GM23248 (cell line): ENCODE measurements around the gene CAMK1. TPM values are rescaled to one million over a fixed set of nuclear protein-coding genes. Genes with fewer than 3 reads are reported as not detected.

Experiments
- DNase-seq: peaks from one replicate; pipeline ENCODE4 v3.0.0-alpha.2; 2015
- H2AFZ ChIP-seq: fragments of 200-600 bp; sonication (generic); 2 replicates; pipeline ENCODE4 v1.6.1; 2016; ENCODE audit warnings: antibody characterized with exemption
- H3F3A ChIP-seq: fragments of 200-600 bp; sonication (generic); 2 replicates; pipeline ENCODE4 v1.6.1; 2016; ENCODE audit warnings: mild to moderate bottlenecking, antibody characterized with exemption, mixed run types; ENCODE audit not compliant: insufficient read depth
- H3K27ac ChIP-seq: fragments of 200-600 bp; sonication (generic); 2 replicates; pipeline ENCODE4 v1.5.1; 2016; ENCODE audit warnings: mild to moderate bottlenecking
- H3K27me3 ChIP-seq: fragments of 200-600 bp; sonication (generic); replicated peaks from 2 replicates; pipeline ENCODE4 v1.6.1; 2016; ENCODE audit warnings: mild to moderate bottlenecking; ENCODE audit not compliant: insufficient read depth
- H3K36me3 ChIP-seq: fragments of 200-600 bp; sonication (generic); 2 replicates; pipeline ENCODE4 v1.6.1; 2016; ENCODE audit warnings: low read depth, mild to moderate bottlenecking
- H3K4me1 ChIP-seq: fragments of 200-600 bp; sonication (generic); 2 replicates; pipeline ENCODE4 v1.6.1; 2016; ENCODE audit warnings: mild to moderate bottlenecking; ENCODE audit not compliant: insufficient read depth
- H3K4me2 ChIP-seq: fragments of 200-600 bp; sonication (generic); one replicate; pipeline ENCODE4 v1.6.1; 2016; ENCODE audit warnings: mild to moderate bottlenecking; ENCODE audit not compliant: unreplicated experiment
- H3K4me3 ChIP-seq: fragments of 200-600 bp; sonication (generic); 2 replicates; pipeline ENCODE4 v1.5.1; 2016; ENCODE audit warnings: mild to moderate bottlenecking
- H3K79me2 ChIP-seq: fragments of 200-600 bp; sonication (generic); 2 replicates; pipeline ENCODE4 v1.6.1; 2016; ENCODE audit warnings: mild to moderate bottlenecking; ENCODE audit not compliant: insufficient read depth
- H3K9ac ChIP-seq: fragments of 200-600 bp; sonication (generic); 2 replicates; pipeline ENCODE4 v1.6.1; 2016; ENCODE audit warnings: mild to moderate bottlenecking
- H3K9me2 ChIP-seq: fragments of 200-600 bp; sonication (generic); 2 replicates; pipeline ENCODE4 v1.6.1; 2016; ENCODE audit warnings: mixed run types, mild to moderate bottlenecking, moderate library complexity; ENCODE audit not compliant: insufficient read depth
- H3K9me3 ChIP-seq: fragments of 200-600 bp; sonication (generic); one replicate; pipeline ENCODE4 v1.6.1; 2017; ENCODE audit warnings: low read depth
- H4K20me1 ChIP-seq: fragments of 200-600 bp; sonication (generic); 2 replicates; pipeline ENCODE4 v1.6.0; 2016; ENCODE audit not compliant: insufficient read depth
- EZH2 ChIP-seq: fragments of 200-600 bp; sonication (generic); IDR thresholded peaks from 2 replicates; pipeline ENCODE4 v1.6.1; 2018; ENCODE audit warnings: antibody characterized with exemption, mild to moderate bottlenecking; ENCODE audit not compliant: insufficient read depth, poor library complexity, severe bottlenecking
- EZH2phosphoT487 ChIP-seq: fragments of 200-600 bp; sonication (generic); IDR thresholded peaks from 2 replicates; pipeline ENCODE4 v1.6.1; 2018; ENCODE audit warnings: antibody characterized with exemption, moderate library complexity, mild to moderate bottlenecking, low read depth; ENCODE audit not compliant: insufficient read depth
- WGBS, 2 experiments: methylation state at CpG; one replicate each; pipeline ENCODE4 v1.1.6; 2015 to 2017; ENCODE audit warnings: low lambda C conversion rate in 2 of 2, low coverage in 1 of 2; ENCODE audit errors: missing lambda C conversion rate in 2 of 2; 5-methylcytosine and 5-hydroxymethylcytosine counted together
- in situ Hi-C: fragments of 300-500 bp; cut with MboI; formaldehyde crosslinking; loops from 2 replicates; pipeline ENCODE4 v1.15.0; 2020
- polyA plus RNA-seq: library from polyadenylated mRNA; unstranded; fragments of >200 nt; fragmentation: Nextera tagmentation; extraction: Ambion mirVana; gene quantifications from 2 replicates; pipeline ENCODE4 v1.2.1, GENCODE V29; 2016
- total RNA-seq: library from RNA; depleted of rRNA; stranded (reverse); fragments of >200 nt; shearing (Covaris generic); gene quantifications from 2 replicates; pipeline ENCODE4 v1.2.3, GENCODE V29; 2014

Gene CAMK1
- total and polyA plus RNA-seq, 2 experiments from 2014 or later, result 26.9 to 28.3 TPM

- TF ChIP-seq EZH2phosphoT487 (no peak), EZH2 (no peak)
- Histone ChIP-seq H3K27ac (no peak overlapping the region), H3K9ac (no peak overlapping the region), H3K79me2 (peaks cover 28% of the 10 kb centered on the region), H3K36me3 (0 out of 2 replicates have a peak, but pooled peaks cover 3% of the 10 kb centered on the region), H3K4me3 (no peak overlapping the region), H3K27me3 (no peaks in the 10 kb centered on the region), H3K9me3 (no peaks in the 10 kb centered on the region), H3F3A (peaks cover 9% of the 10 kb centered on the region; the same call in 1 of the 2 replicates), H3K4me1 (peaks cover 17% of the 10 kb centered on the region), H4K20me1 (no peaks in the 10 kb centered on the region; the same call in 1 of the 2 replicates), H2AFZ (no peak overlapping the region), H3K9me2 (no peaks in the 10 kb centered on the region), H3K4me2 (no peak overlapping the region)
- DNase-seq, result no peak
- in situ Hi-C loops, result no loop called here
- WGBS, 2 experiments, result 88 to 91% methylated on average over 9 to 10 of the region's 10 CpGs
Measured at GRCh38 chr3:9729419-9729818, 40.3 kb downstream of the CAMK1 start.

- DNase-seq, result no peak
- 87 to 94% methylated on average over 2 of the region's 2 CpGs for WGBS, 2 experiments
- Histone ChIP-seq H3K27me3 (no peaks in the 10 kb centered on the region), H3K9ac (no peak overlapping the region), H3F3A (peaks cover 9% of the 10 kb centered on the region; the same call in 1 of the 2 replicates), H2AFZ (no peak overlapping the region), H3K79me2 (peaks cover 11% of the 10 kb centered on the region), H3K9me2 (no peaks in the 10 kb centered on the region), H3K9me3 (no peaks in the 10 kb centered on the region), H4K20me1 (no peaks in the 10 kb centered on the region), H3K27ac (no peak overlapping the region), H3K4me1 (peaks cover 5% of the 10 kb centered on the region), H3K4me2 (no peak overlapping the region), H3K36me3 (no peaks in the 10 kb centered on the region), H3K4me3 (no peak overlapping the region)
- in situ Hi-C loops, result no loop called here
- no peak for TF ChIP-seq EZH2phosphoT487
Measured at GRCh38 chr3:9727743-9728142, 42.0 kb downstream of the CAMK1 start.

- H3K4me3 ChIP-seq, result no peak overlapping the region
- H3K27ac ChIP-seq, result no peak overlapping the region
- H2AFZ ChIP-seq, result no peak overlapping the region
- no peak overlapping the region for H3K4me2 ChIP-seq
- 15 to 17% methylated on average over 9 to 11 of the region's 11 CpGs for WGBS, 2 experiments
- H3K9me2 ChIP-seq, result no peaks in the 10 kb centered on the region
- peak; percentile 30 for DNase-seq
- H3K27me3 ChIP-seq, result no peaks in the 10 kb centered on the region
- peaks cover 5% of the 10 kb centered on the region for H3K4me1 ChIP-seq
- no peaks in the 10 kb centered on the region for H3K36me3 ChIP-seq
- peaks cover 5% of the 10 kb centered on the region for H3K79me2 ChIP-seq
- no peak overlapping the region for H3K9ac ChIP-seq
- in situ Hi-C loops, result no loop called here
- H3F3A ChIP-seq, result peaks cover 9% of the 10 kb centered on the region; the same call in 1 of the 2 replicates
- no peak for TF ChIP-seq EZH2phosphoT487
- TF ChIP-seq EZH2, result no peak
- no peaks in the 10 kb centered on the region for H4K20me1 ChIP-seq
- no peaks in the 10 kb centered on the region for H3K9me3 ChIP-seq
Measured at GRCh38 chr3:9727041-9727595, 42.6 kb downstream of the CAMK1 start.

- no peaks in the 10 kb centered on the region for H4K20me1 ChIP-seq
- no peak overlapping the region for H2AFZ ChIP-seq
- no peak overlapping the region for H3K4me2 ChIP-seq
- peaks cover 14% of the 10 kb centered on the region for H3F3A ChIP-seq
- TF ChIP-seq EZH2phosphoT487 (no peak), EZH2 (no peak)
- peaks cover 7% of the 10 kb centered on the region for H3K4me1 ChIP-seq
- no peaks in the 10 kb centered on the region for H3K27me3 ChIP-seq
- H3K4me3 ChIP-seq, result no peak overlapping the region
- no peak overlapping the region for H3K27ac ChIP-seq
- in situ Hi-C loops, result no loop called here
- no peaks in the 10 kb centered on the region for H3K36me3 ChIP-seq
- no peak for DNase-seq
- H3K9ac ChIP-seq, result no peak overlapping the region
- H3K79me2 ChIP-seq, result no peaks in the 10 kb centered on the region
- H3K9me3 ChIP-seq, result no peaks in the 10 kb centered on the region
- WGBS, 2 experiments, result 62 to 77% methylated on average over 4 of the region's 4 CpGs
- no peaks in the 10 kb centered on the region for H3K9me2 ChIP-seq
Measured at GRCh38 chr3:9725775-9726515, 43.8 kb downstream of the CAMK1 start.
